ENCODE measurements around the gene CDKAL1. TPM values are rescaled to one million over a fixed set of nuclear protein-coding genes. Genes with fewer than 3 reads are reported as not detected.

Gene CDKAL1
- total and polyA plus RNA-seq, 2 donors (not counting 3 experiments of a cell fraction or from before 2014, with no cell fraction given): 6.1 to 20.5 TPM

- H3K4me2 ChIP-seq (ENCODE audit: insufficient read depth, low read length): no peak overlapping the region
- H3K9ac ChIP-seq (replicated peaks; ENCODE audit: extremely low read depth, insufficient read depth, low read length): no peak overlapping the region
- intact Hi-C loops (cut with micrococcal nuclease): no loop called here
- no peak overlapping the region for H2AFZ ChIP-seq (ENCODE audit: low read depth, low read length)
- H3K4me1 ChIP-seq (ENCODE audit: control insufficient read depth, extremely low read depth, insufficient read depth, low read length): no peaks in the 10 kb centered on the region
- no peaks in the 10 kb centered on the region for H4K20me1 ChIP-seq (replicated peaks; ENCODE audit: control insufficient read depth, extremely low read depth, insufficient read depth, low read length)
- DNase-seq (ENCODE audit: low read depth, low spot score): no peak
- dilution Hi-C loops (cut with MboI; ENCODE audit: extremely low pct_ligation_motif_present, low sequenced_read_pairs): no loop called here
- no TSS peak for BruUV-seq (replicated peaks)
- CTCF ChIA-PET: no interaction called here
- H3K27me3 ChIP-seq (ENCODE audit: control insufficient read depth in 2 of 2, insufficient read depth in 2 of 2, low read length in 2 of 2): no peaks in the 10 kb centered on the region
- no peak overlapping the region for H3K4me3 ChIP-seq (replicated peaks in 1 of 3; ENCODE audit: insufficient read depth in 1 of 3, low read depth in 1 of 3, low read length in 3 of 3)
- H3K36me3 ChIP-seq (ENCODE audit: control insufficient read depth in 2 of 2, extremely low read depth in 1 of 2, insufficient read depth in 2 of 2, low read length in 2 of 2): no peaks in the 10 kb centered on the region
- FAIRE-seq: no peak
- H3K9me3 ChIP-seq (replicated peaks; ENCODE audit: control insufficient read depth, insufficient read depth, low read length): no peaks in the 10 kb centered on the region
- POLR2A ChIA-PET: no interaction called here
- TF ChIP-seq, protein P1, sequence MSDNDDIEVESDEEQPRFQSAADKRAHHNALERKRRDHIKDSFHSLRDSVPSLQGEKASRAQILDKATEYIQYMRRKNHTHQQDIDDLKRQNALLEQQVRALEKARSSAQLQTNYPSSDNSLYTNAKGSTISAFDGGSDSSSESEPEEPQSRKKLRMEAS (IDR thresholded peaks at IDR 0.05; ENCODE audit: insufficient read depth, insufficient read length): no peak
- TF ChIP-seq POLR2AphosphoS5 (IDR thresholded peaks at IDR 0.05; ENCODE audit: insufficient read depth, low read depth, low read length): no peak
- no peak for TF ChIP-seq POLR2A (IDR thresholded peaks at IDR 0.05; ENCODE audit: low read depth, low read length)
- TF ChIP-seq FOS (IDR thresholded peaks at IDR 0.05; ENCODE audit: borderline replicate concordance, insufficient read depth, low read length): no peak
- TF ChIP-seq GATA2 (IDR thresholded peaks at IDR 0.05; ENCODE audit: insufficient read depth, insufficient read length, low read depth, low read length): no peak
- TF ChIP-seq JUN (IDR thresholded peaks at IDR 0.05; ENCODE audit: borderline replicate concordance, insufficient read depth, insufficient read length, low read depth): no peak
- no peak for TF ChIP-seq EZH2 (IDR thresholded peaks at IDR 0.05; ENCODE audit: borderline replicate concordance, low read depth, low read length, severe bottlenecking)
- TF ChIP-seq, protein P2, sequence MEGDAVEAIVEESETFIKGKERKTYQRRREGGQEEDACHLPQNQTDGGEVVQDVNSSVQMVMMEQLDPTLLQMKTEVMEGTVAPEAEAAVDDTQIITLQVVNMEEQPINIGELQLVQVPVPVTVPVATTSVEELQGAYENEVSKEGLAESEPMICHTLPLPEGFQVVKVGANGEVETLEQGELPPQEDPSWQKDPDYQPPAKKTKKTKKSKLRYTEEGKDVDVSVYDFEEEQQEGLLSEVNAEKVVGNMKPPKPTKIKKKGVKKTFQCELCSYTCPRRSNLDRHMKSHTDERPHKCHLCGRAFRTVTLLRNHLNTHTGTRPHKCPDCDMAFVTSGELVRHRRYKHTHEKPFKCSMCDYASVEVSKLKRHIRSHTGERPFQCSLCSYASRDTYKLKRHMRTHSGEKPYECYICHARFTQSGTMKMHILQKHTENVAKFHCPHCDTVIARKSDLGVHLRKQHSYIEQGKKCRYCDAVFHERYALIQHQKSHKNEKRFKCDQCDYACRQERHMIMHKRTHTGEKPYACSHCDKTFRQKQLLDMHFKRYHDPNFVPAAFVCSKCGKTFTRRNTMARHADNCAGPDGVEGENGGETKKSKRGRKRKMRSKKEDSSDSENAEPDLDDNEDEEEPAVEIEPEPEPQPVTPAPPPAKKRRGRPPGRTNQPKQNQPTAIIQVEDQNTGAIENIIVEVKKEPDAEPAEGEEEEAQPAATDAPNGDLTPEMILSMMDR (IDR thresholded peaks at IDR 0.05; ENCODE audit: extremely low read depth in 1 of 2, insufficient read depth in 1 of 2, low read depth in 1 of 2, low read length in 2 of 2): no peak
- no peak for TF ChIP-seq MYC (IDR thresholded peaks at IDR 0.05; ENCODE audit: low read depth, low read length)
- H3K27ac ChIP-seq (ENCODE audit: insufficient read depth, low read depth, low read length): no peak overlapping the region
- no peaks in the 10 kb centered on the region for H3K9me1 ChIP-seq (replicated peaks; ENCODE audit: control insufficient read depth, extremely low read depth, insufficient read depth, low read length)
- H3K79me2 ChIP-seq (ENCODE audit: control insufficient read depth, insufficient read depth, low read length): no peaks in the 10 kb centered on the region
Measured at GRCh38 chr6:21158873-21159272, 624.6 kb downstream of the CDKAL1 start.
